ENCODE results near the gene PCP2.

The PCP2 gene

DNA sequence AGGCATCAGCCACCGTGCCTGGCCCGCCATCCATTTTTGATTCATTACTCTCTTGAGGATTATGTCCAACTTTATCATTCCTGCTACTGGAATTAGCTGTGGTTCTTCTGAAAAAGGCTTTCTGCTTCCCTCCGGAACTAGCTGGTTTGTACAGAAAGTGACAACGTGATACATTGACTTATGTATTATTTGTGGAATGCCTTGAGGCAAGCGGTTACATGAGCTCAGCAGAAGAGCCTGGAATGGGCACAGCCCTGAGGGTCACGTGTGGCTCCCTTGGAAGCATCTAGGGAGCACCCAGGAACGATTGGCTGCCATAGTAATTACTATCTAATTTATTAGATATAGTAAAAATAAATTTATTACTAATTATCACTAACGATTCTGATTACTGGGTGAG, 20.9 kb upstream of the PCP2 start:
- H3K4me3 ChIP-seq (ENCODE audit: low read depth, low read length), result no peak overlapping the region
- TF ChIP-seq, protein P1, sequence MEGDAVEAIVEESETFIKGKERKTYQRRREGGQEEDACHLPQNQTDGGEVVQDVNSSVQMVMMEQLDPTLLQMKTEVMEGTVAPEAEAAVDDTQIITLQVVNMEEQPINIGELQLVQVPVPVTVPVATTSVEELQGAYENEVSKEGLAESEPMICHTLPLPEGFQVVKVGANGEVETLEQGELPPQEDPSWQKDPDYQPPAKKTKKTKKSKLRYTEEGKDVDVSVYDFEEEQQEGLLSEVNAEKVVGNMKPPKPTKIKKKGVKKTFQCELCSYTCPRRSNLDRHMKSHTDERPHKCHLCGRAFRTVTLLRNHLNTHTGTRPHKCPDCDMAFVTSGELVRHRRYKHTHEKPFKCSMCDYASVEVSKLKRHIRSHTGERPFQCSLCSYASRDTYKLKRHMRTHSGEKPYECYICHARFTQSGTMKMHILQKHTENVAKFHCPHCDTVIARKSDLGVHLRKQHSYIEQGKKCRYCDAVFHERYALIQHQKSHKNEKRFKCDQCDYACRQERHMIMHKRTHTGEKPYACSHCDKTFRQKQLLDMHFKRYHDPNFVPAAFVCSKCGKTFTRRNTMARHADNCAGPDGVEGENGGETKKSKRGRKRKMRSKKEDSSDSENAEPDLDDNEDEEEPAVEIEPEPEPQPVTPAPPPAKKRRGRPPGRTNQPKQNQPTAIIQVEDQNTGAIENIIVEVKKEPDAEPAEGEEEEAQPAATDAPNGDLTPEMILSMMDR (IDR thresholded peaks at IDR 0.05; ENCODE audit: low read depth, low read length), result no peak
- TF ChIP-seq, protein P2, sequence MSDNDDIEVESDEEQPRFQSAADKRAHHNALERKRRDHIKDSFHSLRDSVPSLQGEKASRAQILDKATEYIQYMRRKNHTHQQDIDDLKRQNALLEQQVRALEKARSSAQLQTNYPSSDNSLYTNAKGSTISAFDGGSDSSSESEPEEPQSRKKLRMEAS (IDR thresholded peaks at IDR 0.05; ENCODE audit: low read depth, low read length), result no peak
- DNase-seq (ENCODE audit: low read depth), result no peak

DNA sequence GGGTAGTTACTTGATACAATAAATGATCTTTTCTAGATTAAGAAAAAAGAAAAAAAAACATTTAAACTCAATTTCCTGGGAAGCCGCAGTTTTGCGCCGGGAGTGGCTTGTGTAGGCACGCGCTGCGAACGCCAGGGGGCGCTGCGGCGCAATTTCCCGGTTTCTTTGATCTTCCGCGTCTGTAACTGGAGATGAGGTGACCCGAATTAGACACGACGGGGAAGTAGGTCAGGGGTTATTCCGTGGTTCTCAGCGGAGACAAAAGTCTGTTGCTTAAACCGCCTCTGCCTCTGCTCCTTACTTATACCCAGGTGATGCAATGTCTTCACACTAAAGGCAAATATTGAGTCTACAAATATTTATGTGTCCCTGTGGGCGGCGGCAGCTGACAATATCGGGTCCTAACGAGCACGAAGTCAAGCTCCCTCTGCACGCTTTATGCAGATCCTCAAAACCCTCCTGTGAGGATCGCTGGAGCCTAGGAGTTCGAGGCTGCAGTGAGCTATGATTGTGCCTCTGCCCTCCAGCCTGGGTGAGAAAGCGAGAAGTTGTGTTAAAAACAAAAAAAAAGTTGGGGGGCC, 18.6 kb upstream of the PCP2 start:
- no peak overlapping the region for H3K4me3 ChIP-seq (ENCODE audit: low read depth, low read length)
- TF ChIP-seq, protein P1 (IDR thresholded peaks at IDR 0.05; ENCODE audit: low read depth, low read length), result peak; percentile 97
- TF ChIP-seq, protein P2 (IDR thresholded peaks at IDR 0.05; ENCODE audit: low read depth, low read length), result peak; percentile 69
- TF ChIP-seq MYC (IDR thresholded peaks at IDR 0.05; ENCODE audit: low read depth, low read length) (peak; percentile 82), POLR2A (IDR thresholded peaks at IDR 0.05; ENCODE audit: extremely low read depth, insufficient read length) (no peak)
- peak; percentile 99 for DNase-seq (ENCODE audit: low read depth)

DNA sequence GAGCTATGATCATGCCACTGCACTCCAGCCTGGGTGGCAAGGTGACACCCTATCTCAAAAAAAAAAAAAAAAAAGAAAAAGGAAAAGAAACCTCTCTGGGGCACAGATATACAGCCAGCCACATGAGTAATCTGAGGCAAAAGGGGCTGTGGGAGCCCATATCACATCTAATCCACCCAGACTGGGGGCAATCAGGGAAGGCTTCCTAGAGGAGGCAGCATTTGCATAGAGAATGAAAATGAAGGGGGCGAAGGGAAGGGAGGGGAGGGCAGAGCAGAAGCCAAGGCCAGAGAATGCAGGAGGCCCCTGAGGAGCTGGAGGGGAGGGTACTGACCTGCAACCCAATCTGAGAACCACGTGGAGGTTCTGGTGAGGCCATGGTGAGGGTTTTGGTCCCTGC, 16.6 kb upstream of the PCP2 start:
- DNase-seq (ENCODE audit: low read depth), result no peak
- TF ChIP-seq POLR2A (IDR thresholded peaks at IDR 0.05; ENCODE audit: extremely low read depth, insufficient read length), result no peak
- TF ChIP-seq, protein P1 (IDR thresholded peaks at IDR 0.05; ENCODE audit: low read depth, low read length), result no peak
- TF ChIP-seq, protein P2 (IDR thresholded peaks at IDR 0.05; ENCODE audit: low read depth, low read length), result no peak
- TF ChIP-seq MYC (IDR thresholded peaks at IDR 0.05; ENCODE audit: low read depth, low read length), result no peak
- H3K4me3 ChIP-seq (ENCODE audit: low read depth, low read length), result no peak overlapping the region

DNA sequence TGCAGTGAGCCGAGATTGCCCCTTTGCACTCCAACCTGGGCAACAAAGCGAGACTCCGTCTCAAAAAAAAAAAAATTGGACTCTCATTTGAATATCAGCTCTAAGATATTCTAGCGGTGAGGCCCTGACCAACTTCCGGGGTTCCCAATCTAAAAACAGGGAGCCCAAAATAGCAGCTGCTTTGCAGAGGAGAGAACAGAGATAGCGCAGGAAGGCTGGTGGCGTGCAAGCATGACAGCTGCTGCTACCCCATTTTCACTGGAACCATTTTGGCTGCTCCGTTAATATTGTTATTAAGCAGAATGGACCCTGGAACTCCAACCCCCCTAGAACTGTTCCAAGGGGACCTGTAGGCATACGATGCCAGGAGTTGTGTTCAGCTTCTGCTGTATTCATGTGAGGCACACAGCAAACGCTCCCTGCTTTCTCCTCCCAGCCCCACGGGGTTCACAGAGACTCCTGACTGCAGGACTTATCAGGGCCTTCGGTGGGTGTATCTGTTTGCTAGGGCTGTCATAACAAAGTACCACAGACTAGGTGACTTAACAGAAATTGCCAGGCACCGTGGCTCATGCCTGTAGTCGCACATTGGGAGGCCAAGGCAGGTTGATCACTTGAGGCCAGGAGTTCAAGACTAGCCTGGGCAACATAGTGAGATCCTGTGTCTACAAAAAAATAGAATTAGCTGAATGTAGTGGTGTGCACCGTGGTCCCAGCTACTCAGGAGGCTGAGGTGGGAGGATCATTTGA, 14.9 kb upstream of the PCP2 start:
- H3K4me3 ChIP-seq (ENCODE audit: low read depth, low read length), result no peak overlapping the region

DNA sequence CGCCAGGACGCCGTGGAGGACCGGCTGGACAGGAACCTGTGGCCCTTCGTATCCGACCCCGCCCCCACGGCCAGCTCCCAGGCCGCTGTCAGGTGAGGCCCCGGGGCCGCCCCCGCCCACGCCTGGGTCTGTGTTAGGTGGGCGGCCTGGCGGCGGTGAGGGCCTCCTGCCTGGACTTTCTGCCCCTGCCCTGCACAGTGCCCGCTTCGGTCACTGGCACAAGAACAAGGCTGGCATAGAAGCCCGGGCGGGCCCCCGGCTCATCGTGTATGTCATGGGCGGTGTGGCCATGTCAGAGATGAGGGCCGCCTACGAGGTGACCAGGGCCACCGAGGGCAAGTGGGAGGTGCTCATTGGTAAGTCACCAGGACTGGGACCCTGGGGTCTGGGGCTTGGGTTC, 13.6 kb upstream of the PCP2 start:
- TF ChIP-seq POLR2A (IDR thresholded peaks at IDR 0.05; ENCODE audit: extremely low read depth, insufficient read length) (no peak), MYC (IDR thresholded peaks at IDR 0.05; ENCODE audit: low read depth, low read length) (no peak)
- TF ChIP-seq, protein P1 (IDR thresholded peaks at IDR 0.05; ENCODE audit: low read depth, low read length), result no peak
- TF ChIP-seq, protein P2 (IDR thresholded peaks at IDR 0.05; ENCODE audit: low read depth, low read length), result no peak
- DNase-seq (ENCODE audit: low read depth), result no peak
- H3K4me3 ChIP-seq (ENCODE audit: low read depth, low read length), result no peak overlapping the region

More for the DNA sequence above, 14.9 kb upstream of the PCP2 start:
- no peak for TF ChIP-seq MYC (IDR thresholded peaks at IDR 0.05; ENCODE audit: low read depth, low read length)
- TF ChIP-seq, protein P1 (IDR thresholded peaks at IDR 0.05; ENCODE audit: low read depth, low read length), result no peak
- TF ChIP-seq, protein P2 (IDR thresholded peaks at IDR 0.05; ENCODE audit: low read depth, low read length), result no peak
- no peak for TF ChIP-seq POLR2A (IDR thresholded peaks at IDR 0.05; ENCODE audit: extremely low read depth, insufficient read length)
- DNase-seq (ENCODE audit: low read depth), result no peak

Measured in NB4 (cell line).